Lower leg skin (tissue), 4 donors: Measurements from ENCODE around the gene CXCR1. TPM values are rescaled to one million over a fixed set of nuclear protein-coding genes. Genes with fewer than 3 reads are reported as not detected.
"Not testable (repeated sequence)": the region's sequence is repeated elsewhere in the genome, so short reads cannot be mapped to it uniquely, and the experiment has no call there.

Experiments
- DNase-seq, 2 donors: peaks; one replicate each; pipeline ENCODE4 v3.0.0-alpha.2; 2019; ENCODE audit warnings: low spot score in 2 of 2
- H3K4me3 ChIP-seq: fragments of 200-600 bp; sonication (generic); 2 replicates; pipeline ENCODE4 v1.5.1; 2017; ENCODE audit warnings: mild to moderate bottlenecking, low read depth; ENCODE audit not compliant: poor library complexity, severe bottlenecking
- CTCF ChIP-seq, 3 donors: fragments of 450-650 bp; IDR thresholded peaks; one replicate each; pipeline ENCODE4 v1.5.1; 2016; ENCODE audit warnings: antibody characterized with exemption in 3 of 3, mild to moderate bottlenecking in 3 of 3, moderate library complexity in 2 of 3
- POLR2A ChIP-seq, 2 donors: fragments of 450-650 bp; IDR thresholded peaks; one replicate each; pipeline ENCODE4 v1.6.1; 2016 to 2017; ENCODE audit warnings: antibody characterized with exemption in 2 of 2, mild to moderate bottlenecking in 1 of 2, moderate library complexity in 1 of 2
- WGBS, 2 donors: methylation state at CpG; one replicate each; pipeline ENCODE4 v1.1.5; 2018; 5-methylcytosine and 5-hydroxymethylcytosine counted together
- intact Hi-C: fragments of 100-400 bp; cut with DNase I; formaldehyde crosslinking; loops from one replicate; pipeline ENCODE4 v1.15.0; 2023; ENCODE audit warnings: low total_unique reads
- total RNA-seq, 4 donors: library from RNA; depleted of rRNA; stranded (reverse); fragments of >200 nt; gene quantifications; one replicate each; pipeline ENCODE4 v1.1.0, GENCODE V29; 2016

Gene CXCR1
- total RNA-seq, 4 donors from 2014 or later, result 0.15 to 0.46 TPM; not detected in 2

GRCh38 chr2:218172845-218173244 is 6.1 kb upstream of the CXCR1 start:
- no peak for DNase-seq
- no peak for TF ChIP-seq CTCF (IDR thresholded peaks at IDR 0.05)
- no peak for TF ChIP-seq POLR2A (IDR thresholded peaks at IDR 0.05)
- intact Hi-C loops, result no loop called here
- 82% methylated on average over 2 of the region's 2 CpGs for WGBS, 2 donors
- H3K4me3 ChIP-seq, result no peak overlapping the region

- H3K4me3 ChIP-seq, DNase-seq, intact Hi-C loops: not testable (repeated sequence)
- 83 to 89% methylated on average over 3 of the region's 3 CpGs for WGBS, 2 donors
Measured at GRCh38 chr2:218171744-218172143, 5.0 kb upstream of the CXCR1 start.

- intact Hi-C loops, result no loop called here
- DNase-seq, result no peak
- TF ChIP-seq CTCF (IDR thresholded peaks at IDR 0.05), result no peak
- TF ChIP-seq POLR2A (IDR thresholded peaks at IDR 0.05), result no peak
Measured at GRCh38 chr2:218169757-218170546, 3.2 kb upstream of the CXCR1 start.

GRCh38 chr2:218168635-218169462 is 2.1 kb upstream of the CXCR1 start:
- intact Hi-C loops, result no loop called here
- 57 to 61% methylated on average over 9 of the region's 9 CpGs for WGBS, 2 donors
- TF ChIP-seq CTCF (IDR thresholded peaks at IDR 0.05), result no peak
- TF ChIP-seq POLR2A (IDR thresholded peaks at IDR 0.05), result no peak
- no peak for DNase-seq
- no peak overlapping the region for H3K4me3 ChIP-seq

More at GRCh38 chr2:218169757-218170546, 3.2 kb upstream of the CXCR1 start:
- WGBS, 2 donors, result 62 to 67% methylated on average over 5 of the region's 5 CpGs
- H3K4me3 ChIP-seq, result no peak overlapping the region

DNA sequence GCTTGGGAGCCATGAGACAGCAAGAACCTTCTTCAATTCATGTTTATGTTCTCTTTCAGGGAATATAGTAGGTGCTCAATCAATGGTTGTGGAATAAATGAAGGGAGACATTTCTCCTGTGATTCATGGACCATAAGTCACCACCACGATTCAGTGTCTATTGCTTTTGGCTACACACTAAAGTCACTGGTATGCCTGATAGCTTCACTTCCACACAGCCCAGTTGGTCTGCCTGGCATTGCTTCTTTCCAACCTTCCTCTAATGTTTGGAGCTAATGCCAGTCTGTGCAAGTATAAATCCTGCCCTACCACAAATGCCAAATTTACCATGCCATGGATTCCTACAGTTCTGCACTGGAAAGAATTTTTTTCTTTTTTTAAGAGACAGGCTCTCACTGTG is 1.3 kb upstream of the CXCR1 start:
- H3K4me3 ChIP-seq, result no peak overlapping the region
- 34 to 50% methylated on average over 1 of the region's 1 CpG for WGBS, 2 donors
- DNase-seq, result no peak
- TF ChIP-seq CTCF (IDR thresholded peaks at IDR 0.05), result no peak
- no peak for TF ChIP-seq POLR2A (IDR thresholded peaks at IDR 0.05)
- intact Hi-C loops, result no loop called here

DNA sequence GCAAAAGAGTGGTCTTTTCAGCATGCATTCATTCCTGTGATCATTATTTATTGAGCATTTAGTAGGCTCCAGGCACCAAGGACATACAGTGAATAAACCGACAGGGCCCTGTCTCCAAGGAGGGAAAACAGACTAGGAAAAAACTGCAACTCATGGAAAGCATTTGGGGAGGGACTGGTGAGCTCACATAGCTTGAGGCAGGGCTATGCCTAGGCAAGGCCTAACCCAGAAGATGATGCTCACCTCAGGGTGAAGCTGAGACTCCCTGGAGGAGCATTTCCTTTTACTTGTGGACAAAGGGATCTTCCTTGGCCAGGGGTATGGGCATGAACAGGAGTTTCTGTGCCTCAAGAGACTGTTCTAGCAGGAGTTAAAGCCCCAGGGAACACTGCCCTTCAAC is 3.9 kb downstream of the CXCR1 start:
- intact Hi-C loops, result no loop called here
- no peak for DNase-seq
- 56 to 67% methylated on average over 1 of the region's 1 CpG for WGBS, 2 donors
- TF ChIP-seq POLR2A (IDR thresholded peaks at IDR 0.05), result no peak
- TF ChIP-seq CTCF (IDR thresholded peaks at IDR 0.05), result no peak
- no peak overlapping the region for H3K4me3 ChIP-seq
